ENCODE data around the gene DNMBP. TPM values are rescaled to one million over a fixed set of nuclear protein-coding genes. Genes with fewer than 3 reads are reported as not detected.

DNMBP gene
- total and polyA plus RNA-seq, 2 experiments from 2014 or later, result 13.9 to 18.2 TPM

DNA sequence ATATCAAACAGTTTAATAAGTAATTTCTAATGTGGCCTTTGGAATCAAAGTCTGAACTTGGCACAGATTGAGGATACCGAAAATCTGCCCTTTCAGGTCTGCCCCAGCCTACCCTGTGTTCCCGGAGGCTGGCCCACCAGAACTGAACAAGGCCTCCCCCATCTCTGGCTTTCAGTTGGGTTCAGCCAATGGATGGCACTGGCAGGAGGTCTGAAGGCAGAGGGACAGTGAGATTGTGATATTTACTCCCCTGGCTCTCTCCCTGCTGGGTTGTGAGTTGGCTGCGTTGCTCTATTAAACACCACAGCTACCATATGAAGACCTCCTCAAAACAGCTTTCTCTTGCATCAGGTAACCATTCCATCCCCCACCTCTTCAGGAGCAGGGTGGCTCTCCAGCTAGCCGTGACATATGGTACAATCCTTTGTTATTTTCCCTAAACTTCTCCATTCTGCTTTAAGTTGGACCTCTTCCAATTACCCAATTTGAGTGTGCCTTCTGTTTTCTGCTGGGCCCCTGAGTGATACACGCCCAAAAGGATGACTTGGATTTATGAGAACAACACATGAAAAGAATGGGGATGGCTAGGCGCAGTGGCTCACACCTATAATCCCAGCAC is 28.1 kb downstream of the DNMBP start:
- H3K79me2 ChIP-seq, result peaks cover 76% of the 10 kb centered on the region
- TF ChIP-seq EZH2 (IDR thresholded peaks at IDR 0.05; ENCODE audit: borderline replicate concordance), result no peak
- TF ChIP-seq, protein P1, sequence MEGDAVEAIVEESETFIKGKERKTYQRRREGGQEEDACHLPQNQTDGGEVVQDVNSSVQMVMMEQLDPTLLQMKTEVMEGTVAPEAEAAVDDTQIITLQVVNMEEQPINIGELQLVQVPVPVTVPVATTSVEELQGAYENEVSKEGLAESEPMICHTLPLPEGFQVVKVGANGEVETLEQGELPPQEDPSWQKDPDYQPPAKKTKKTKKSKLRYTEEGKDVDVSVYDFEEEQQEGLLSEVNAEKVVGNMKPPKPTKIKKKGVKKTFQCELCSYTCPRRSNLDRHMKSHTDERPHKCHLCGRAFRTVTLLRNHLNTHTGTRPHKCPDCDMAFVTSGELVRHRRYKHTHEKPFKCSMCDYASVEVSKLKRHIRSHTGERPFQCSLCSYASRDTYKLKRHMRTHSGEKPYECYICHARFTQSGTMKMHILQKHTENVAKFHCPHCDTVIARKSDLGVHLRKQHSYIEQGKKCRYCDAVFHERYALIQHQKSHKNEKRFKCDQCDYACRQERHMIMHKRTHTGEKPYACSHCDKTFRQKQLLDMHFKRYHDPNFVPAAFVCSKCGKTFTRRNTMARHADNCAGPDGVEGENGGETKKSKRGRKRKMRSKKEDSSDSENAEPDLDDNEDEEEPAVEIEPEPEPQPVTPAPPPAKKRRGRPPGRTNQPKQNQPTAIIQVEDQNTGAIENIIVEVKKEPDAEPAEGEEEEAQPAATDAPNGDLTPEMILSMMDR (IDR thresholded peaks at IDR 0.05; ENCODE audit: poor library complexity), result no peak
- TF ChIP-seq EZH2phosphoT487 (IDR thresholded peaks at IDR 0.05; ENCODE audit: low read depth, severe bottlenecking, unreplicated experiment), result no peak
- no peaks in the 10 kb centered on the region for H3K9me2 ChIP-seq (replicated peaks; ENCODE audit: insufficient read depth)
- no peaks in the 10 kb centered on the region for H3K36me3 ChIP-seq (replicated peaks; ENCODE audit: insufficient read depth, low read depth)
- peak overlapping the region; percentile 45 for H3K27ac ChIP-seq
- DNase-seq (ENCODE audit: low spot score), result no peak
- H4K20me1 ChIP-seq (ENCODE audit: insufficient read depth, poor library complexity, severe bottlenecking), result no peaks in the 10 kb centered on the region
- no peak overlapping the region for H3K4me3 ChIP-seq
- H3K9me3 ChIP-seq (ENCODE audit: low read depth), result no peaks in the 10 kb centered on the region
- H3K4me2 ChIP-seq, result no peak overlapping the region
- H3K4me1 ChIP-seq (ENCODE audit: insufficient read depth), result peaks cover 51% of the 10 kb centered on the region
- WGBS (ENCODE audit: low lambda C conversion rate, missing lambda C conversion rate), result 79% methylated on average over 6 of the region's 6 CpGs
- H2AFZ ChIP-seq, result no peak overlapping the region
- no peaks in the 10 kb centered on the region for H3K27me3 ChIP-seq

DNA sequence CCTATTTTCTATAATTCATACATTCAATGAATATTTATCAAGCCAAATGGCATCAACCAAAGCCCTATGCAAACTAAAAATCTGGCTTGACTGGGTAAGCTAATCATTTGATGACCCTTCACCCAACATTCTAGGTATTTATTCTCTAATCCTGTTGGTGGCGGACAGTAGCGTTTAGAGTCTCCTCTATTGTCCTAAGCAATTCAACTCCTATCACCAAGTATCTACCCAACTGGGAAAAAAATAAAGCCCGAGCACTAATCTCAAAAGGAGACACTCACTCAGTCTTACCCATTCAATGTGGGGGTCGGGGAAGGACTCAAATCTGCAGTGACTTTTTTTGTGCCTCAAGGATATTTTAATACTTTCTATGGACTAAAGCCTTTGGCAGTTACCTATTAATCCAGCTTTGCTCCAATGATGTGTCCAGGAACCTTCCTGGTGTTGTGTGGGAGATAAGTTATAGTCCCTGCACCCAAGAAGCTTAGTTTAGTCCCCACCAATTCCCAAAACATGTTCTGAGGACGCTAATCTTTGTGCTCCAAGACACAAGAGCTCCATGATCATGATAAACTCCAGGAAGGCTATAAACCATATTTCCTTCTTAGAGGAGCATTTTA is 30.6 kb downstream of the DNMBP start:
- Histone ChIP-seq H2AFZ (no peak overlapping the region), H3K4me2 (no peak overlapping the region), H3K27me3 (no peaks in the 10 kb centered on the region), H3K36me3 (replicated peaks; ENCODE audit: insufficient read depth, low read depth) (no peaks in the 10 kb centered on the region), H3K4me1 (ENCODE audit: insufficient read depth) (peaks cover 50% of the 10 kb centered on the region), H4K20me1 (ENCODE audit: insufficient read depth, poor library complexity, severe bottlenecking) (no peaks in the 10 kb centered on the region), H3K79me2 (peaks cover 73% of the 10 kb centered on the region), H3K4me3 (no peak overlapping the region), H3K27ac (no peak overlapping the region), H3K9me3 (ENCODE audit: low read depth) (no peaks in the 10 kb centered on the region), H3K9me2 (replicated peaks; ENCODE audit: insufficient read depth) (no peaks in the 10 kb centered on the region)
- WGBS (ENCODE audit: low lambda C conversion rate, missing lambda C conversion rate), result 81% methylated on average over 5 of the region's 5 CpGs
- no peak for DNase-seq (ENCODE audit: low spot score)
- TF ChIP-seq, protein P1 (IDR thresholded peaks at IDR 0.05; ENCODE audit: poor library complexity), result no peak
- TF ChIP-seq EZH2phosphoT487 (IDR thresholded peaks at IDR 0.05; ENCODE audit: low read depth, severe bottlenecking, unreplicated experiment) (no peak), EZH2 (IDR thresholded peaks at IDR 0.05; ENCODE audit: borderline replicate concordance) (no peak)

DNA sequence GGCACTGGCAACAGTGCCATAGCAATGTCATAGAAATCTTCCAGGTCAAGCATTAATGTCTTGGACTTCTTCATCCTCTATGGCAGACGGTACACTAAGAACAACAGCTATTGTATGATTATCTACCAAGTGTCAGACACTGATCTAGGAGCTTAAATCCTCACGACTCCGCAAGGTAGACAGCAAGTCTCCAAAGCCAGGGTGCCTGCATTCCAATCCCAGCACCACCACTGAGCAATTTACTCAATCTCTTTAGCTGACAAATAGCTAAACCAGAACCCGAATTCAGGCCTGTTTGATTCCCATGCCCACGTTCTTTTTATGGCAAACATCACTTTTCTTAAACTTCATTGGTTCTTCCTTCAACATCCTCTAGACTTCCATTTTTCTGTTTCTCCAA is 31.8 kb downstream of the DNMBP start:
- Histone ChIP-seq H3K79me2 (peaks cover 84% of the 10 kb centered on the region), H3K27me3 (no peaks in the 10 kb centered on the region), H3K4me1 (ENCODE audit: insufficient read depth) (peaks cover 45% of the 10 kb centered on the region), H2AFZ (no peak overlapping the region), H3K9me2 (replicated peaks; ENCODE audit: insufficient read depth) (no peaks in the 10 kb centered on the region), H3K4me2 (peak overlapping the region; percentile 58), H3K36me3 (replicated peaks; ENCODE audit: insufficient read depth, low read depth) (no peaks in the 10 kb centered on the region), H3K9me3 (ENCODE audit: low read depth) (no peaks in the 10 kb centered on the region), H3K27ac (peak overlapping the region; percentile 88), H4K20me1 (ENCODE audit: insufficient read depth, poor library complexity, severe bottlenecking) (no peaks in the 10 kb centered on the region), H3K4me3 (no peak overlapping the region)
- no peak for DNase-seq (ENCODE audit: low spot score)
- whole genome bisulfite sequencing (ENCODE audit: low lambda C conversion rate, missing lambda C conversion rate), result 56% methylated on average over 5 of the region's 5 CpGs
- TF ChIP-seq EZH2phosphoT487 (IDR thresholded peaks at IDR 0.05; ENCODE audit: low read depth, severe bottlenecking, unreplicated experiment), result no peak
- TF ChIP-seq, protein P1 (IDR thresholded peaks at IDR 0.05; ENCODE audit: poor library complexity), result no peak
- no peak for TF ChIP-seq EZH2 (IDR thresholded peaks at IDR 0.05; ENCODE audit: borderline replicate concordance)

Measured in hepatocyte (in vitro differentiated cells).